IPS DF 6.9 (cell line): ENCODE results near the gene SEZ6L2.
"Not testable (repeated sequence)": the region's sequence is repeated elsewhere in the genome, so short reads cannot be mapped to it uniquely, and the experiment has no call there.

Experiments
- DNase-seq: peaks from one replicate; pipeline ENCODE4 v3.0.0-alpha.2; 2013; ENCODE audit warnings: low read depth, low spot score
- H3K27ac ChIP-seq: one replicate; pipeline ENCODE4 v1.5.1; 2013; ENCODE audit warnings: low read length, control low read depth
- H3K27me3 ChIP-seq: 2 replicates; pipeline ENCODE4 v1.6.1; 2013; ENCODE audit warnings: mild to moderate bottlenecking, low read length; ENCODE audit not compliant: control insufficient read depth, insufficient read depth
- H3K36me3 ChIP-seq: 2 replicates; pipeline ENCODE4 v1.6.1; 2013; ENCODE audit warnings: low read length; ENCODE audit not compliant: control insufficient read depth, insufficient read depth
- H3K4me1 ChIP-seq: 2 replicates; pipeline ENCODE4 v1.6.1; 2013; ENCODE audit warnings: low read length; ENCODE audit not compliant: control insufficient read depth, insufficient read depth
- H3K4me3 ChIP-seq: 2 replicates; pipeline ENCODE4 v1.5.1; 2013; ENCODE audit warnings: mild to moderate bottlenecking, low read length
- H3K9me3 ChIP-seq: 2 replicates; pipeline ENCODE4 v1.6.1; 2013; ENCODE audit warnings: low read length, inconsistent platforms; ENCODE audit not compliant: control insufficient read depth, insufficient read depth
- WGBS: extraction: QIAGEN DNeasy Blood & Tissue Kit; methylation state at CpG from one replicate; pipeline ENCODE4 v1.1.7; 2013; ENCODE audit warnings: mixed read lengths, missing lambda C conversion rate; ENCODE audit not compliant: insufficient read length, insufficient coverage; 5-methylcytosine and 5-hydroxymethylcytosine counted together

The SEZ6L2 gene

DNA sequence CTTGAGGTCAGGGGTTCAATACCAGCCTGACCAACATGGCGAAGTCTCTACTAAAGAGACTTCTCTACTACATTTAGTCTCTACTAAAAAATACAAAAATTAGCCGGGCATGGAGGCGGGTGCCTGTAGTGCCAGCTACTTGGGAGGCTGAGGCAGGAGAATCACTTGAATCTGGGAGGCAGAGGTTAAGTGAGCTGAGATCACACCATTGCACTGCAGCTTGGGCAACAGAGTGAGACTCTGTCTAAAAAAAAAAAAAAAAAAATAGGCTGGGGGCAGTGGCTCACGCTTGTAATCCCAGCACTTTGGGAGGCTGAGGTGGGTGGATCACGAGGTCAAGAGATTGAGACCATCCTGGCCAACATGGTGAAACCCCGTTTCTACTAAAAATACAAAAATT lies 10.5 kb upstream of the SEZ6L2 start:
- not testable (repeated sequence) for H3K36me3 ChIP-seq, H3K4me3 ChIP-seq, H3K27me3 ChIP-seq, H3K9me3 ChIP-seq, H3K27ac ChIP-seq, DNase-seq, H3K4me1 ChIP-seq
- no CpG with 5 or more reads among the region's 6 CpGs for WGBS

DNA sequence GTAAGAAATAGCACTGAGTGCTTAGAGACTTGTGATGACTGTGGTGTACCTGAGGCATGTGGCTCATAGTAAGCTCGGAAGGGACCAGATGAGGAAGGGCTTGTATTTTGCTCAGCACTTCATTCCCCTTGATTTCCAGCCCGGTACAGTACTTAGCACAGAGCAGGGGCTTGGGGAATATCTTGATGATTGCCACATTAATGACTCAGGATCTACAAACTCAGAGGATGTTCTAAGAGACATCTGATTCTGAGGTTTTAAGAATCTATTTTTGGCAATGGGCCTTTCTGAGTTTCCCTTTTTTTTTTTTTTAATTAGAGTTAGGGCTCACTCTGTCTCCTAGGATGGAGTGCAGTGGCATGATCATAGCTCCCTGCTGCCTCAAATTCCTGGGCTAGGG lies 10.0 kb upstream of the SEZ6L2 start:
- Histone ChIP-seq H3K4me3 (no peak overlapping the region), H3K27ac (no peak overlapping the region), H3K9me3 (no peaks in the 10 kb centered on the region), H3K27me3 (no peaks in the 10 kb centered on the region), H3K4me1 (no peaks in the 10 kb centered on the region), H3K36me3 (peaks cover 3% of the 10 kb centered on the region; the same call in 1 of the 2 replicates)
- DNase-seq: no peak
- no CpG with 5 or more reads among the region's 2 CpGs for WGBS

DNA sequence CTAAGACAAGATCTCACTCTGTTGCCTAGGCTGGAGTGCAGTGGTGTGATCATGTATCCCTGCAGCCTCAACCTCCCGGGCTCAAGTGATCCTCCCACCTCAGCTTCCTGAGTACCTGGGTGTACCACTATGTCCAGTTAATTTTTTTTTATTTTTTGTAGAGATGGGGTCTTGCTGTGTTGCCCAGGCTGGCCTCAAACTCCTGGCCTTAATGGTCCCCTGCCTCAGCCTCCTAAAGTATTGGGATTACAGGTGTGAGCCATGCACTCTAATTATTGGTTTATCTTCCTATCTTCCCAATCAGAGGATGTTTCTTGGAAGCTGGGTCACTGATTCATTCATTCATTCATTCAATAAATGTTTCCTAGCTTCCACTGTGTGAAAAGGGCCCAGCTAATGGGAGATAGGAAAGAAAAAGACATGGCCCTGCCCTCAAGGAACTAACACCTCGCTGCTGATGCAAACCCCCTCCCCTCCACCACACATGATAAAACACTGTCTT lies 9.4 kb upstream of the SEZ6L2 start:
- WGBS: no CpG with 5 or more reads among the region's 2 CpGs
- Histone ChIP-seq H3K27ac (no peak overlapping the region), H3K27me3 (no peaks in the 10 kb centered on the region)

GRCh38 chr16:29907973-29908372 lies 8.6 kb upstream of the SEZ6L2 start:
- Histone ChIP-seq H3K36me3 (peaks cover 3% of the 10 kb centered on the region; the same call in 1 of the 2 replicates), H3K4me1 (no peaks in the 10 kb centered on the region), H3K4me3 (no peak overlapping the region), H3K27ac (no peak overlapping the region), H3K27me3 (no peaks in the 10 kb centered on the region), H3K9me3 (no peaks in the 10 kb centered on the region)
- no peak for DNase-seq
- WGBS: no CpG with 5 or more reads among the region's 2 CpGs

More for the DNA sequence above, 9.4 kb upstream of the SEZ6L2 start:
- no peak for DNase-seq
- H3K9me3 ChIP-seq: no peaks in the 10 kb centered on the region
- H3K4me3 ChIP-seq: no peak overlapping the region
- H3K4me1 ChIP-seq: no peaks in the 10 kb centered on the region
- peaks cover 3% of the 10 kb centered on the region; the same call in 1 of the 2 replicates for H3K36me3 ChIP-seq

- no peak for DNase-seq
- Histone ChIP-seq H3K27me3 (no peaks in the 10 kb centered on the region), H3K4me1 (no peaks in the 10 kb centered on the region), H3K4me3 (no peak overlapping the region), H3K27ac (no peak overlapping the region), H3K9me3 (no peaks in the 10 kb centered on the region), H3K36me3 (peaks cover 3% of the 10 kb centered on the region; the same call in 1 of the 2 replicates)
- WGBS: no CpG with 5 or more reads among the region's 23 CpGs
Observed at GRCh38 chr16:29906520-29907244, 7.3 kb upstream of the SEZ6L2 start.

DNA sequence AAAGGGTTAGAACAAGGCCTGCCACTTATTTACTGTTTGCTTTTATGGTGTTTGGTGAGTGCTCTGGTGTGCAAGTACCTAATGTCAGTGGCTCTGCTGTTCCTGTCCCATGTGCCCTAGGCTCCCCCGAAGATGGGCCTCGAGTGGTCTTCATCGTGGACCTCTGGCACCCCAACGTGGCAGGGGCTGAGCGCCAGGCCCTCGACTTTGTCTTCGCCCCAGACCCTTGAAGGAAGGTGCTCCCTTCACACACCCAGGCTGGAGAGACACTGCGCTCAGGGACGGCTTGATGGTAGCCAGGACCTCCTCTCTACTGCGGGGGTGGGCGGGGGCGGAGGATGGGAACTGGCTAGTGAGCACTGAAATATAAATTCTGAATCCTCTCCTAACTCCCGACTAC lies 6.3 kb upstream of the SEZ6L2 start:
- Histone ChIP-seq H3K4me1 (peaks cover 4% of the 10 kb centered on the region; the same call in 1 of the 2 replicates), H3K36me3 (peaks cover 3% of the 10 kb centered on the region; the same call in 1 of the 2 replicates), H3K27me3 (no peaks in the 10 kb centered on the region), H3K9me3 (no peaks in the 10 kb centered on the region), H3K4me3 (no peak overlapping the region), H3K27ac (no peak overlapping the region)
- no CpG with 5 or more reads among the region's 13 CpGs for WGBS
- DNase-seq: no peak

DNA sequence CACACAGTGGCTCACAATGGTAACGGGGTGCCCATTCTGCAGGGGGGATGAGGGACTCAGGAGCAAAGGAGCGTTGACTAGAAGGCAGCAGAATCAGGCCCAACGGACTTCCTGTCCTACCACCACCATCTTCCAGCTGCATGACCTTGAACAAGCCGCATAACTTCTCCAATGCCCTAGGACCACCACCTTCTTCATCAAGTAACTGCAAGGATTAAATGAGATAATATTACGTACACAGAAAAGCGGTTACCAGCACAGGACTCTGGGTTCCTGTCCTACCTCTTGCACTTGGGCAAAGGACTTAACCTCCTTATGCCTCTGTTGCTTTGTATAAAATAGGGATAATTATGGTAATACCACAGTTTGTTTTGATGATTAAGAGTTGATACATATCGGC lies 5.6 kb upstream of the SEZ6L2 start:
- no peaks in the 10 kb centered on the region for H3K9me3 ChIP-seq

GRCh38 chr16:29903590-29903989 lies 4.2 kb upstream of the SEZ6L2 start:
- no CpG with 5 or more reads among the region's 4 CpGs for WGBS

More for the DNA sequence above, 5.6 kb upstream of the SEZ6L2 start:
- DNase-seq: no peak
- H3K27me3 ChIP-seq: no peaks in the 10 kb centered on the region
- H3K4me3 ChIP-seq: no peak overlapping the region
- H3K36me3 ChIP-seq: peaks cover 3% of the 10 kb centered on the region; the same call in 1 of the 2 replicates
- H3K27ac ChIP-seq: no peak overlapping the region
- no CpG with 5 or more reads among the region's 7 CpGs for WGBS
- H3K4me1 ChIP-seq: peaks cover 4% of the 10 kb centered on the region; the same call in 1 of the 2 replicates

DNA sequence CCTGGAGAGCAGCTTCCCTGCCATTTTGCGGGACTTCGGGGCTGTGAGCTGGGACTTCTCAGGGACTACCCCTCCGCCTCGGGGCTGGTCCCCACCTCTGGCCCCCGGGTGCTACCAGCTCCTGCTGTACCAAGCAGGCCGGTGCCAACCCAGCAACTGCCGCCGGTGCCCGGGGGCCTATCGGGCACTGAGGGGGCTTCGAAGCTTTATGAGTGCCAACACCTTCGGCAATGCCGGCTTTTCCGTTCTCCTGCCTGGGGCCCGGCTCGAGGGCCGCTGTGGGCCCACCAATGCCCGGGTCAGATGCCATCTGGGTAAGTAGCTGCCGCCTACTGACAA lies 2.2 kb upstream of the SEZ6L2 start:
- Histone ChIP-seq H3K4me3 (no peak overlapping the region), H3K27ac (no peak overlapping the region)
- no CpG with 5 or more reads among the region's 19 CpGs for WGBS

More at GRCh38 chr16:29903590-29903989, 4.2 kb upstream of the SEZ6L2 start:
- Histone ChIP-seq H3K27ac (no peak overlapping the region), H3K36me3 (peaks cover 3% of the 10 kb centered on the region; the same call in 1 of the 2 replicates), H3K4me1 (peaks cover 4% of the 10 kb centered on the region; the same call in 1 of the 2 replicates), H3K27me3 (no peaks in the 10 kb centered on the region), H3K4me3 (no peak overlapping the region), H3K9me3 (no peaks in the 10 kb centered on the region)
- DNase-seq: no peak

GRCh38 chr16:29900888-29901606 lies 1.7 kb upstream of the SEZ6L2 start:
- peak overlapping the region; percentile 75; the same call in 1 of the 2 replicates for H3K4me3 ChIP-seq
- H3K9me3 ChIP-seq: no peaks in the 10 kb centered on the region
- H3K27ac ChIP-seq: no peak overlapping the region
- no CpG with 5 or more reads among the region's 31 CpGs for WGBS
- H3K27me3 ChIP-seq: no peaks in the 10 kb centered on the region
- DNase-seq: no peak
- peaks cover 3% of the 10 kb centered on the region; the same call in 1 of the 2 replicates for H3K36me3 ChIP-seq
- peaks cover 4% of the 10 kb centered on the region; the same call in 1 of the 2 replicates for H3K4me1 ChIP-seq

More for the DNA sequence above, 2.2 kb upstream of the SEZ6L2 start:
- DNase-seq: no peak
- no peaks in the 10 kb centered on the region for H3K9me3 ChIP-seq
- H3K27me3 ChIP-seq: no peaks in the 10 kb centered on the region
- peaks cover 4% of the 10 kb centered on the region; the same call in 1 of the 2 replicates for H3K4me1 ChIP-seq
- peaks cover 3% of the 10 kb centered on the region; the same call in 1 of the 2 replicates for H3K36me3 ChIP-seq
